HG02763 (cell line): ENCODE measurements around the gene FAP.

Experiments used
- ATAC-seq: cut with Tn5 transposase; IDR thresholded peaks from one replicate; pipeline ENCODE4 v1.9.1; 2021; ENCODE audit warnings: mild to moderate bottlenecking, moderate library complexity; ENCODE audit not compliant: unreplicated experiment

The FAP gene

DNA sequence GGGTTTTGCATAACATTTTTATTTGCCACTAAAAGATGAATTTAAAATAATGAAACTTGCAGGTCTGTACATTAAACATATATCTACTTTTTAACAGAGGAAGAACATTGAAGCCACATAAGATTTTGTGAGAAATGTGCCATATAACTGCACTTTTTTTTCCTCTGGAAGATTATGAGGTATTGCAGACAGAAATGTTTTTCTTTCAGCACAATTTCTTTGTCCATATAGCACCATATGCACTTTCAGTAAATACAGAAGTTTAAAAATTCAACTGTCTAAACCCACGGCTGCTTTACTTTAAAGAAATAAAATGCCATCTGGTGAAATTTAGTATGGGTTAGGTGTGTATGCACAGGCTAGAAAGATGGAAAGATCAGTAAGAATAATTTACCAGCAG lies 470 bp upstream of the FAP start:
- ATAC-seq = no peak

DNA sequence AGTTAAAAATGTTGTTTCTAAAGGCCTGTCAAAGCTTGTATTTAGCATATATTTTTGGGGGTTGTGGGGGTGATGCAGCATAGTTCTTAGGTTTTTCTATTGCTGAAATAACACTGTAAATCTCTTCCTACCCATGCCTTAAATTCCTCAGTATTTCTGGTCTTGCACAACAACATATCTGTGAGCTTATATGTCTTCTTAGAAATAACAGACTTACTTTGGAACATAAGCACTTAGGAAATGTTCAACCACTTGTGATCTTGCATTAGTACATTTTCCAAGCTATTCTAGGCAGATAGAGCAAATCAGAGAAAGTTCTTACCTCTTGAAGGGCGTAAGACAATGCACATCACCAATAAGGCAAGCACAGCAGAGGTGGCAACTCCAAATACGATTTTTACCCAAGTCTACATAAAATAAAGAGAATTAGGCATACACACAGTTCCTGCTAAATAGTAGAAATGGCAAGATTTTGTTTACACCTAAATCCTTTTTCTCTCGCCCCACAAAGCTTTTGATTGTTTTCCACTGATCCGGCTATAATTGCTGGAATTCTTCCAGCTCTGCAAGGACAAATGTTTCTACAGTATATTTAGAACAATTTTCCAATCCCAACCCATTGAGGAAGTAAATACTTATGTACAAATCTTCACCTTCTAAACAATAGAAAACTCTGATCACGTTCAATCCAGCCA lies 512 bp downstream of the FAP start:
- ATAC-seq = no peak

- no peak for ATAC-seq
Measured at GRCh38 chr2:162241571-162241970, 1.7 kb downstream of the FAP start.

GRCh38 chr2:162234620-162235462 lies 8.4 kb downstream of the FAP start:
- ATAC-seq = no peak

DNA sequence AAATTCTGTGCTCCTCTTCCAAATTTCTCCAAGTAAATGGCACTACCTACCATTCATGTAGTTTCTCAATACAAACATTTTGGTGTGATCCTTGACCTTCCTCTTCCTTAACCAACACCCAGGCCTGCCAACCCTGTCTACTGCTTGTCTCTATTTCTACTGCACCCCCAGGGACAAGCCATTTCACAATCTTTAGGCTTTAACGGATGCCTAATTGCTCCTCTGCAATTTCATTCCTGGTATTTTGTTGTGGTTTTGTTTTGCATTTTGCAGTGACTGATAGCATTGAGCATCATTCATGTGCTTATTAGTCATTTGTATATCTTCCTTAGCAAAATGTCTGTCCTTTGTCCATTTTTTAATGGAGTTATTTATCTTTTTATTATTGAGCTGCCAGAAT lies 10.0 kb downstream of the FAP start:
- no peak for ATAC-seq

DNA sequence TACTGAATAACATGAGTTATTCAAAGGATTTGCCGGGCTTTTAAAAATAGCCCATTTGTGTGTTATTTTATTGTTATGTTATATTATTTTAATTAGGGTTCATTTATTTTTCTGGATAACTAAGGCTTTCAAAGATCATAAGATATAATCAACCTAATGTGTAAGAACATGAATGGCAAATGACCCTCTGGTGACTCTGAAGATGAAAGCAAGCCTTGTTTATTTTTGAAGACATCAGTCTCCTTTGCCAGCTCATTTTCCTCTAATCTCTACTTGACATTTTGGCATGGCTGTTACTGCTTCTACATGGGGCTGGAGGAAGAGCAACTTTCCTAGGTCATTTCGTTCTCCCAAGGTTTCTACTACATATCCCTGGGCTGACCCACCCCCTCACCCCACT lies 10.6 kb downstream of the FAP start:
- no peak for ATAC-seq

GRCh38 chr2:162232027-162232426 lies 11.2 kb downstream of the FAP start:
- ATAC-seq = no peak

DNA sequence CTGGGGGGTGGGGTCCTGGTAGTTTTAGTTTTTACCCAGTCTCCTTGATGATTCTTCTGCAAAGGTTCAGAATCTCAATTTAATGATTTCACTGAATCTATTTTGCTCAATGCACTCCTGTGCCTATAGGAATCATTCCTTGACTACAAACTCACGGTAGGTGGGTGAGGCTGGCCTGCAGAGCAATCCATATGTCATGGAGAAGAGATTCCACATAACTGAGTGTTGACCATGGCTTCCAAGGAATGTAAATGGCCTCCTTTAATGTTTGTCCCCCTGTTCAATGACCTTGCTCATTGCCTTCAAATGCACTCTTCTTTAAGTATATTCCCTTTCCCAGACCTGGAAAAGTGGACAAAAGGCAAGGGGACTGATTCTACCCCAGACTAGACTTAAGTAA lies 12.5 kb downstream of the FAP start:
- ATAC-seq = no peak

GRCh38 chr2:162226836-162227235 lies 16.4 kb downstream of the FAP start:
- no peak for ATAC-seq

- peak; percentile 87 for ATAC-seq
Measured at GRCh38 chr2:162221064-162221463, 22.2 kb downstream of the FAP start.

DNA sequence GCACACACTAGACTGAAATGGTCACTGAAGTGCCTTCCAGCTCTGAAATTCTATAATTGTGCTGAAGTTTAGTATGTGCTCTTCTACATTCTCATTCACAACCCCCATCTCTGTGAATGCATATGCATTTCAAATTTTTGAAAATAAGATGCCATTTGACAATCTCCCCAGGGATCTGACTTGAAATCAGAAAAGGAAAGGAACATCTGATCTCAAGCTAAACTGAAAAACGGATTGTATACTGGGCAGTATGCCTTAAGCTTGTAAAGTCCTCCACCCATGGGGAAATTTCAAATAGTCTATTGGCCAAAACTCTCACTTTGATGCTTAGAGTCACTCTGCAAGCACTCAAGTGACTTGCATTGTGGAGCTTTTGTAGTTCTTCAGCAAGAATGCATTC lies 22.9 kb downstream of the FAP start:
- ATAC-seq = no peak

GRCh38 chr2:162219426-162219825 lies 23.8 kb downstream of the FAP start:
- no peak for ATAC-seq

- no peak for ATAC-seq
Measured at GRCh38 chr2:162217598-162217997, 25.6 kb downstream of the FAP start.

GRCh38 chr2:162215162-162215561 lies 28.1 kb downstream of the FAP start:
- ATAC-seq = no peak

GRCh38 chr2:162212366-162212765 lies 30.9 kb downstream of the FAP start:
- ATAC-seq = no peak

DNA sequence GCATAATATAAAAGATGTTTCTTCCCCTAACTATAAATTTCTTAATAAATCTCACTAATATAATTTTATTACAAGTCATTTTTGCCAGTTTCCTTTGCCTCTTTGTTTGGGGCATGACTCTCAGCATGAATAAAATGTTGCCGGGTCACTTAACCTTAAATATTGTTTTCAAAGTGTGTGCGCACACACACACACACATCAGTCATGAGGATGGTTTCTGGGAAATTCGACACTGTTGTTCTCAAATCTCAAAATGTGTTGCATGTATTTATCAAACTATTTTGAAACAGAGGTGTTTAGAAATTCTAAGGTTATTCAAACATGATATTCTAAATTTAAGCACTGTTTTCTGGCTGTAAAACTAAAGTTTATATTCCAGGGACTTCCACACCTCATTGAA lies 31.5 kb downstream of the FAP start:
- ATAC-seq = no peak

GRCh38 chr2:162210385-162210784 lies 32.9 kb downstream of the FAP start:
- ATAC-seq = no peak

- ATAC-seq = no peak
Measured at GRCh38 chr2:162202203-162202602, 41.0 kb downstream of the FAP start.

- ATAC-seq = no peak
Measured at GRCh38 chr2:162200636-162201035, 42.6 kb downstream of the FAP start.

- ATAC-seq = no peak
Measured at GRCh38 chr2:162199913-162200312, 43.3 kb downstream of the FAP start.

GRCh38 chr2:162198239-162198638 lies 45.0 kb downstream of the FAP start:
- no peak for ATAC-seq

DNA sequence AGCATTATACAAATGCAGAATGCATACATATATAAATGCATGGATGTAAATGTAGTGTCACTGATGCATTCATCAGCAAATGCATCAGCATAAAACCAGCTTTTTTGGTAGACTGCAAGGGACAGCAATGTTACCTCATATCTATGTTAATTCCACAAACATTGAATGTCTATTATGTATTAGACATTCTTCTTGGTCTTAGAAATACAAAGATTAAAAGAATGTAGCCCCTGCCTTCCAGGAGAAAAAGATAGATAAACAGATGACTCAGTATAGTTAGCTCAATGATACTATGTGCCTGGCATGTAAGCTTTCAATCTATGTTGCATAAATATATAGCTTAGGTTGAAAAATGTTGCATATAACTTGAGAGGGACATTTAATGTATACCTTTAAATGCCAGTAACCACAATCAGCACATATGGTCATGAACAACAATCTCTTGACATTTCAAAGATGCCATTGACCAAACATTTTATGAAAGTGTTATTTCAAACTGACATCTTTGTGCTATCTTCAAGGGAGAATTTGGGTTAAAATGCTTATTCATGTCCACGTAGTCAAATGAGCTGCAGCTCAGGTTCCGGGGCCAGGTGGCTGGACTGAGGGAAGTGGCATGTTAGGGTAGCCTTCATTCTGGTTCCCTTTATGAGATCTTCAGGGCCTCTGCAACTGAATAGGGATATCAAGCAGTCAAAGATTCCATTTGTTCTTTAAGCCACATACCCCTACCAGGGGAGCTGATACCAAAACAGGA lies 46.0 kb downstream of the FAP start:
- ATAC-seq = no peak
